Measurements from ENCODE around the gene CNTNAP2.

Gene CNTNAP2

GRCh38 chr7:146885231-146885630 lies 768.6 kb downstream of the CNTNAP2 start:
- H3K4me2 ChIP-seq (ENCODE audit: insufficient read depth, low read length) = no peak overlapping the region
- H3K9ac ChIP-seq (ENCODE audit: low read depth, low read length) = no peak overlapping the region
- no peaks in the 10 kb centered on the region for H3K79me2 ChIP-seq (ENCODE audit: insufficient read depth, low read length)
- no peaks in the 10 kb centered on the region for H3K4me1 ChIP-seq (ENCODE audit: insufficient read depth, low read length)
- no peak for ATAC-seq (ENCODE audit: insufficient read depth, low read depth)
- no peak for DNase-seq
- no peak overlapping the region for H3K4me3 ChIP-seq (ENCODE audit: low read depth in 1 of 2, low read length in 2 of 2)
- H3K27ac ChIP-seq (ENCODE audit: low read length) = no peak overlapping the region
- H3K27me3 ChIP-seq (ENCODE audit: insufficient read depth, low read length, poor library complexity) = no peaks in the 10 kb centered on the region
- TF ChIP-seq CTCF (IDR thresholded peaks at IDR 0.05; ENCODE audit: borderline replicate concordance, extremely low read depth, low read length, poor library complexity, severe bottlenecking) (no peak), EZH2 (IDR thresholded peaks at IDR 0.05; ENCODE audit: borderline replicate concordance, low read depth, low read length, severe bottlenecking) (no peak)
- H4K20me1 ChIP-seq (ENCODE audit: insufficient read depth, low read length) = no peaks in the 10 kb centered on the region
- H3K9me3 ChIP-seq (ENCODE audit: insufficient read depth, low read length, severe bottlenecking) = no peaks in the 10 kb centered on the region
- H3K36me3 ChIP-seq (ENCODE audit: insufficient read depth, low read length) = no peaks in the 10 kb centered on the region
- no peak overlapping the region for H2AFZ ChIP-seq (ENCODE audit: low read depth, low read length)

GRCh38 chr7:146889806-146890555 lies 773.4 kb downstream of the CNTNAP2 start:
- no peak for DNase-seq
- H3K9me3 ChIP-seq (ENCODE audit: insufficient read depth, low read length, severe bottlenecking) = no peaks in the 10 kb centered on the region

GRCh38 chr7:146892151-146892550 lies 775.5 kb downstream of the CNTNAP2 start:
- H3K27me3 ChIP-seq (ENCODE audit: insufficient read depth, low read length, poor library complexity) = no peaks in the 10 kb centered on the region
- H3K79me2 ChIP-seq (ENCODE audit: insufficient read depth, low read length) = no peaks in the 10 kb centered on the region
- ATAC-seq (ENCODE audit: insufficient read depth, low read depth) (no peak), DNase-seq (no peak)
- H3K4me3 ChIP-seq (ENCODE audit: low read depth in 1 of 2, low read length in 2 of 2) = no peak overlapping the region
- H3K9me3 ChIP-seq (ENCODE audit: insufficient read depth, low read length, severe bottlenecking) = no peaks in the 10 kb centered on the region
- no peak overlapping the region for H3K27ac ChIP-seq (ENCODE audit: low read length)
- H3K36me3 ChIP-seq (ENCODE audit: insufficient read depth, low read length) = no peaks in the 10 kb centered on the region
- no peak overlapping the region for H3K4me2 ChIP-seq (ENCODE audit: insufficient read depth, low read length)
- H3K4me1 ChIP-seq (ENCODE audit: insufficient read depth, low read length) = no peaks in the 10 kb centered on the region
- no peak overlapping the region for H2AFZ ChIP-seq (ENCODE audit: low read depth, low read length)
- no peaks in the 10 kb centered on the region for H4K20me1 ChIP-seq (ENCODE audit: insufficient read depth, low read length)
- TF ChIP-seq EZH2 (IDR thresholded peaks at IDR 0.05; ENCODE audit: borderline replicate concordance, low read depth, low read length, severe bottlenecking) = no peak
- no peak for TF ChIP-seq CTCF (IDR thresholded peaks at IDR 0.05; ENCODE audit: borderline replicate concordance, extremely low read depth, low read length, poor library complexity, severe bottlenecking)
- H3K9ac ChIP-seq (ENCODE audit: low read depth, low read length) = no peak overlapping the region

More at GRCh38 chr7:146889806-146890555, 773.4 kb downstream of the CNTNAP2 start:
- no peaks in the 10 kb centered on the region for H3K36me3 ChIP-seq (ENCODE audit: insufficient read depth, low read length)
- no peak for ATAC-seq (ENCODE audit: insufficient read depth, low read depth)
- no peak overlapping the region for H3K4me2 ChIP-seq (ENCODE audit: insufficient read depth, low read length)
- H3K27me3 ChIP-seq (ENCODE audit: insufficient read depth, low read length, poor library complexity) = no peaks in the 10 kb centered on the region
- no peak overlapping the region for H3K27ac ChIP-seq (ENCODE audit: low read length)
- no peaks in the 10 kb centered on the region for H3K4me1 ChIP-seq (ENCODE audit: insufficient read depth, low read length)
- H3K4me3 ChIP-seq (ENCODE audit: low read depth in 1 of 2, low read length in 2 of 2) = no peak overlapping the region
- no peak overlapping the region for H2AFZ ChIP-seq (ENCODE audit: low read depth, low read length)
- H4K20me1 ChIP-seq (ENCODE audit: insufficient read depth, low read length) = no peaks in the 10 kb centered on the region
- no peak for TF ChIP-seq CTCF (IDR thresholded peaks at IDR 0.05; ENCODE audit: borderline replicate concordance, extremely low read depth, low read length, poor library complexity, severe bottlenecking)
- TF ChIP-seq EZH2 (IDR thresholded peaks at IDR 0.05; ENCODE audit: borderline replicate concordance, low read depth, low read length, severe bottlenecking) = no peak
- H3K9ac ChIP-seq (ENCODE audit: low read depth, low read length) = no peak overlapping the region
- no peaks in the 10 kb centered on the region for H3K79me2 ChIP-seq (ENCODE audit: insufficient read depth, low read length)
